OCI-LY3 (cell line): ENCODE data around the gene SEZ6L.

Experiments
- EZH2phosphoT487 ChIP-seq: fragments of 200-600 bp; shearing (Covaris generic); IDR thresholded peaks from 2 replicates; pipeline ENCODE4 v1.6.1; 2018; ENCODE audit warnings: antibody characterized with exemption, mixed run types, low read depth
- TF ChIP-seq, protein P1 (sequence below): fragments of 200-600, 300-600 bp; sonication (generic); IDR thresholded peaks from 2 replicates; pipeline ENCODE4 v1.5.1; 2014; ENCODE audit warnings: antibody characterized with exemption, low read length, low read depth

- TF ChIP-seq, protein P1, sequence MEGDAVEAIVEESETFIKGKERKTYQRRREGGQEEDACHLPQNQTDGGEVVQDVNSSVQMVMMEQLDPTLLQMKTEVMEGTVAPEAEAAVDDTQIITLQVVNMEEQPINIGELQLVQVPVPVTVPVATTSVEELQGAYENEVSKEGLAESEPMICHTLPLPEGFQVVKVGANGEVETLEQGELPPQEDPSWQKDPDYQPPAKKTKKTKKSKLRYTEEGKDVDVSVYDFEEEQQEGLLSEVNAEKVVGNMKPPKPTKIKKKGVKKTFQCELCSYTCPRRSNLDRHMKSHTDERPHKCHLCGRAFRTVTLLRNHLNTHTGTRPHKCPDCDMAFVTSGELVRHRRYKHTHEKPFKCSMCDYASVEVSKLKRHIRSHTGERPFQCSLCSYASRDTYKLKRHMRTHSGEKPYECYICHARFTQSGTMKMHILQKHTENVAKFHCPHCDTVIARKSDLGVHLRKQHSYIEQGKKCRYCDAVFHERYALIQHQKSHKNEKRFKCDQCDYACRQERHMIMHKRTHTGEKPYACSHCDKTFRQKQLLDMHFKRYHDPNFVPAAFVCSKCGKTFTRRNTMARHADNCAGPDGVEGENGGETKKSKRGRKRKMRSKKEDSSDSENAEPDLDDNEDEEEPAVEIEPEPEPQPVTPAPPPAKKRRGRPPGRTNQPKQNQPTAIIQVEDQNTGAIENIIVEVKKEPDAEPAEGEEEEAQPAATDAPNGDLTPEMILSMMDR = no peak
- no peak for TF ChIP-seq EZH2phosphoT487
These were observed 871 bp upstream of the SEZ6L start for GRCh38 chr22:26168330-26168851.
